ENCODE results near the gene TTC8.

Gene TTC8

DNA sequence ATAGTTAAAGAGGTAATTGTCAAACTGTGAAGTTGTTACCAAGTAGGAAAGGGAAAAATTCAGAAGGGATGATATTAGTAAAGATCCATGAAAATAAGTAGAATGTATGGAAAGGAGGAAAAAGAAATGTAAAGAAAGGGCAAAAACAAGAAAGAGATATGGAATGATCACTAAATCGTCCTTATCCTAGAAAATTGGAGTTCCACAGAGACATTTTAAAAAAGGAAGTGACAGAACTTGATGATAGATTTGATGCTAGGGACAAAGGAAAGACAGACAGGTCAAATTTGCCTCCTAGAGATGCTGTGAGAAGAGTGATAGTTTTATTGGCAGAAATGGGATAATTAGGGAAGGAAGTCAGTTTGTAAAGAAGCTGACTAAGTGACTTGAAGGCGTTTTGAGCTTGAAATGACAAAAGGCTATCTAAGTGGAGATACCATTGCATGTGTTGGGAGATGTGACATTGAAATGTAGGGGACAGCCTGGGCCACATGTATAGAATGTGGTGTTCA is 20.6 kb downstream of the TTC8 start:
- Histone ChIP-seq H3K36me3 (ENCODE audit: control insufficient read depth in 2 of 2, insufficient read depth in 1 of 2, low read length in 2 of 2) (peaks cover 3 to 11% of the 10 kb centered on the region in 2 experiments), H3K4me3 (ENCODE audit: low read depth, low read length) (no peak overlapping the region), H3K4me1 (ENCODE audit: control insufficient read depth, insufficient read depth, low read length) (no peaks in the 10 kb centered on the region), H3K27ac (ENCODE audit: extremely low read depth, low read depth, low read length) (no peak overlapping the region), H3K9me3 (ENCODE audit: control insufficient read depth, insufficient read depth, low read depth, low read length) (no peaks in the 10 kb centered on the region)
- ChIA-PET CTCF (interaction anchor here (0.7 to 1.0 kb wide), 2 partner anchors 33 to 177 kb away, joined by 4 read pairs; no protein-coding TSS in a partner anchor), POLR2A (no interaction called here)
- TF ChIP-seq, protein P1, sequence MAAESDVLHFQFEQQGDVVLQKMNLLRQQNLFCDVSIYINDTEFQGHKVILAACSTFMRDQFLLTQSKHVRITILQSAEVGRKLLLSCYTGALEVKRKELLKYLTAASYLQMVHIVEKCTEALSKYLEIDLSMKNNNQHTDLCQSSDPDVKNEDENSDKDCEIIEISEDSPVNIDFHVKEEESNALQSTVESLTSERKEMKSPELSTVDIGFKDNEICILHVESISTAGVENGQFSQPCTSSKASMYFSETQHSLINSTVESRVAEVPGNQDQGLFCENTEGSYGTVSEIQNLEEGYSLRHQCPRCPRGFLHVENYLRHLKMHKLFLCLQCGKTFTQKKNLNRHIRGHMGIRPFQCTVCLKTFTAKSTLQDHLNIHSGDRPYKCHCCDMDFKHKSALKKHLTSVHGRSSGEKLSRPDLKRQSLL (tag by site-specific recombination; IDR thresholded peaks at IDR 0.05) = no peak
- TF ChIP-seq PBX3 (CRISPR knock-in tag; IDR thresholded peaks at IDR 0.05) = no peak

GRCh38 chr14:88848571-88848970 is 24.1 kb downstream of the TTC8 start:
- Histone ChIP-seq H3K36me3 (ENCODE audit: control insufficient read depth in 2 of 2, insufficient read depth in 1 of 2, low read length in 2 of 2) (peaks cover 3 to 4% of the 10 kb centered on the region in 2 experiments), H3K4me1 (ENCODE audit: control insufficient read depth, insufficient read depth, low read length) (peaks cover 3% of the 10 kb centered on the region; the same call in 1 of the 2 replicates), H3K27ac (ENCODE audit: extremely low read depth, low read depth, low read length) (no peak overlapping the region), H3K9me3 (ENCODE audit: control insufficient read depth, insufficient read depth, low read depth, low read length) (no peaks in the 10 kb centered on the region), H3K4me3 (ENCODE audit: low read depth, low read length) (no peak overlapping the region)
- POLR2A ChIA-PET = no interaction called here
- TF ChIP-seq MEIS1 (CRISPR knock-in tag; IDR thresholded peaks at IDR 0.05; ENCODE audit: borderline replicate concordance) (no peak), KLF1 (tag by site-specific recombination; IDR thresholded peaks at IDR 0.05) (no peak), ZNF24 (tag by site-specific recombination; IDR thresholded peaks at IDR 0.05) (no peak)
- CTCF ChIA-PET = no interaction called here

DNA sequence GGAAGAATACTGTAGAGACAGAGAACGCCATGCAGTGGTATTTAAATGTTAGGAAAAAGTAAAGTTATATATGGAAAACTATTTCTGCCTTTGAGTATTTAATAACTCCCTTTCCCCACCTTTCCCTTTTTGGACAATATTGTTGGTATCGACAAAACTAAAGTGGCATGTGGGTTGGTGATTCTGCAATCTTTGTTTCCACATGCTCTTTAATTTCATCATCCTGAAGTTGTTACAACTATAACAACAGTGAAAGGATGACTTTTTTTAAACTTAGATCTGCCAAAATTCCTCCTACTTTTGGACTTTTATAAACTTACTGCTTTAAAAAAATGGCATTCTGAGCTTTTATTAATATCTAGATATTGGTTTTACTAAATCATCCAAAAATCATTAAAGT is 25.3 kb downstream of the TTC8 start:
- Histone ChIP-seq H3K4me3 (ENCODE audit: low read depth, low read length) (no peak overlapping the region), H3K9me3 (ENCODE audit: control insufficient read depth, insufficient read depth, low read depth, low read length) (no peaks in the 10 kb centered on the region), H3K4me1 (ENCODE audit: control insufficient read depth, insufficient read depth, low read length) (peaks cover 3% of the 10 kb centered on the region; the same call in 1 of the 2 replicates), H3K36me3 (ENCODE audit: control insufficient read depth in 2 of 2, insufficient read depth in 1 of 2, low read length in 2 of 2) (peaks cover 7 to 8% of the 10 kb centered on the region in 2 experiments), H3K27ac (ENCODE audit: extremely low read depth, low read depth, low read length) (no peak overlapping the region)
- POLR2A ChIA-PET = no interaction called here
- CTCF ChIA-PET = interaction anchor here (0.6 kb wide), 1 partner anchor 19 kb away, joined by 5 read pairs; no protein-coding TSS in a partner anchor
- TF ChIP-seq ZNF121 (tag by site-specific recombination; IDR thresholded peaks at IDR 0.05) = no peak
- TF ChIP-seq MYNN (tag by site-specific recombination; IDR thresholded peaks at IDR 0.05; ENCODE audit: borderline replicate concordance) = no peak
- no peak for TF ChIP-seq ZNF626 (tag by site-specific recombination; IDR thresholded peaks at IDR 0.05)
- no peak for TF ChIP-seq ZNF140 (tag by site-specific recombination; IDR thresholded peaks at IDR 0.05)

DNA sequence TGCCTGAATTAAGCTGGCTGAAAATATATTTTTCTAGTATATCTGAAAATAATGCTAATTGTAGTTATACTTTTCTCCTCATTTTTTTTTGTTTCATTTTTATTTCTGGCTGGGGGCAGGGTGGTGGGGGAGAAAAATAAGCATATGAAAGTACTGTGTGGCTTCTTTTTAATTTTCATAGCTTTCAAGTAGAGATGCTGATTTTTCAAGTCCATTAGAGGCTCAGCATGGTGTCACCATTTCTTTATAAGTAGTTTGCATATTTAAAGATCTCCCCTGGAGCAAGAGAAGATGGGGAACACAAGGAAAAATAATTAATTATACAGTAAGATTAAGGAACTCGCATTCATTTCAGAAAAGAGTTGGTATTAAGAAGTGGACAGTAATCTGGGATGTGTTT is 27.1 kb downstream of the TTC8 start:
- H3K4me1 ChIP-seq (ENCODE audit: control insufficient read depth, insufficient read depth, low read length) = peaks cover 3% of the 10 kb centered on the region; the same call in 1 of the 2 replicates
- H3K36me3 ChIP-seq (ENCODE audit: control insufficient read depth in 2 of 2, insufficient read depth in 1 of 2, low read length in 2 of 2) = peaks cover 7 to 8% of the 10 kb centered on the region in 2 experiments
- no peak overlapping the region for H3K27ac ChIP-seq (ENCODE audit: extremely low read depth, low read depth, low read length)
- no peaks in the 10 kb centered on the region for H3K9me3 ChIP-seq (ENCODE audit: control insufficient read depth, insufficient read depth, low read depth, low read length)
- ChIA-PET CTCF (interaction anchor here (0.6 to 0.7 kb wide), 2 partner anchors 82 to 359 kb away, joined by 3 to 4 read pairs; no protein-coding TSS in a partner anchor), POLR2A (no interaction called here)
- no peak overlapping the region for H3K4me3 ChIP-seq (ENCODE audit: low read depth, low read length)
- TF ChIP-seq ZNF26 (tag by site-specific recombination; IDR thresholded peaks at IDR 0.05) (no peak), ZNF350 (tag by site-specific recombination; IDR thresholded peaks at IDR 0.05) (no peak), ZNF302 (tag by site-specific recombination; IDR thresholded peaks at IDR 0.05; ENCODE audit: low read depth) (no peak), ZNF148 (tag by site-specific recombination; IDR thresholded peaks at IDR 0.05; ENCODE audit: borderline replicate concordance) (no peak), PRDM1 (tag by site-specific recombination; IDR thresholded peaks at IDR 0.05) (no peak), ZBTB10 (tag by site-specific recombination; IDR thresholded peaks at IDR 0.05) (no peak)
- TF ChIP-seq, protein P2, sequence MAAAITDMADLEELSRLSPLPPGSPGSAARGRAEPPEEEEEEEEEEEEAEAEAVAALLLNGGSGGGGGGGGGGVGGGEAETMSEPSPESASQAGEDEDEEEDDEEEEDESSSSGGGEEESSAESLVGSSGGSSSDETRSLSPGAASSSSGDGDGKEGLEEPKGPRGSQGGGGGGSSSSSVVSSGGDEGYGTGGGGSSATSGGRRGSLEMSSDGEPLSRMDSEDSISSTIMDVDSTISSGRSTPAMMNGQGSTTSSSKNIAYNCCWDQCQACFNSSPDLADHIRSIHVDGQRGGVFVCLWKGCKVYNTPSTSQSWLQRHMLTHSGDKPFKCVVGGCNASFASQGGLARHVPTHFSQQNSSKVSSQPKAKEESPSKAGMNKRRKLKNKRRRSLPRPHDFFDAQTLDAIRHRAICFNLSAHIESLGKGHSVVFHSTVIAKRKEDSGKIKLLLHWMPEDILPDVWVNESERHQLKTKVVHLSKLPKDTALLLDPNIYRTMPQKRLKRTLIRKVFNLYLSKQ (tag by site-specific recombination; IDR thresholded peaks at IDR 0.05; ENCODE audit: borderline replicate concordance) = no peak

All from HEK293 (cell line).